CD14-positive monocyte (primary cell): Measurements from ENCODE around the gene MR1. TPM values are rescaled to one million over a fixed set of nuclear protein-coding genes. Genes with fewer than 3 reads are reported as not detected.

Experiments
- DNase-seq, 3 donors: peaks; one replicate each; pipeline ENCODE4 v3.0.0-alpha.2; 2011 to 2022
- H2AFZ ChIP-seq: 2 replicates; pipeline ENCODE4 v1.6.0; 2012; ENCODE audit warnings: mild to moderate bottlenecking, low read depth, low read length, inconsistent platforms; ENCODE audit not compliant: insufficient read depth, poor library complexity, severe bottlenecking
- H3K27ac ChIP-seq, 2 donors: 1 replicate in 1 of 2; 2 replicates in 1 of 2; pipeline ENCODE4 v1.5.1; 2012 to 2013; ENCODE audit warnings: low read length in 2 of 2, control low read depth in 1 of 2, inconsistent platforms in 1 of 2, low read depth in 1 of 2, mild to moderate bottlenecking in 1 of 2
- H3K27me3 ChIP-seq, 2 donors: one replicate each; pipeline versions ENCODE4 v1.6.0 to v1.6.1; 2011 to 2013; ENCODE audit warnings: low read length in 2 of 2; ENCODE audit not compliant: control insufficient read depth in 2 of 2, insufficient read depth in 2 of 2
- H3K36me3 ChIP-seq, 2 donors: replicated peaks in 1 of 2; 1 replicate in 1 of 2; 2 replicates in 1 of 2; pipeline versions ENCODE4 v1.5.1 to v1.6.1; 2012 to 2013; ENCODE audit warnings: low read length in 2 of 2, control low read depth in 1 of 2, inconsistent platforms in 1 of 2, mild to moderate bottlenecking in 1 of 2; ENCODE audit not compliant: insufficient read depth in 2 of 2, control insufficient read depth in 1 of 2
- H3K4me1 ChIP-seq, 2 donors: 1 replicate in 1 of 2; 2 replicates in 1 of 2; pipeline versions ENCODE4 v1.5.1 to v1.6.1; 2012 to 2013; ENCODE audit warnings: low read length in 2 of 2, control low read depth in 1 of 2, inconsistent platforms in 1 of 2, mild to moderate bottlenecking in 1 of 2, moderate library complexity in 1 of 2; ENCODE audit not compliant: insufficient read depth in 2 of 2, control insufficient read depth in 1 of 2
- H3K4me2 ChIP-seq: replicated peaks from 2 replicates; pipeline ENCODE3; 2012; ENCODE audit warnings: low read length, moderate library complexity, mild to moderate bottlenecking; ENCODE audit not compliant: poor library complexity, severe bottlenecking; ENCODE audit errors: extremely low read depth
- H3K4me3 ChIP-seq, 3 experiments: fragments of 200-600 bp in 1 of 3; sonication (generic) in 1 of 3; replicated peaks in 1 of 3; 1 replicate in 2 of 3; 2 replicates in 1 of 3; pipeline ENCODE4 v1.5.1; 2011 to 2013; ENCODE audit warnings: low read length in 3 of 3, mild to moderate bottlenecking in 3 of 3, control low read depth in 2 of 3, low read depth in 2 of 3, inconsistent platforms in 1 of 3, moderate library complexity in 1 of 3
- H3K79me2 ChIP-seq: 2 replicates; pipeline ENCODE4 v1.6.0; 2012; ENCODE audit warnings: mild to moderate bottlenecking, control low read depth, inconsistent platforms, low read length, moderate library complexity; ENCODE audit not compliant: insufficient read depth
- H3K9ac ChIP-seq: 2 replicates; pipeline ENCODE4 v1.6.0; 2017; ENCODE audit warnings: low read length, mild to moderate bottlenecking; ENCODE audit not compliant: insufficient read depth, poor library complexity, severe bottlenecking
- H3K9me3 ChIP-seq, 2 donors: replicated peaks in 1 of 2; 1 replicate in 1 of 2; 2 replicates in 1 of 2; pipeline versions ENCODE4 v1.5.1 to v1.6.1; 2012 to 2013; ENCODE audit warnings: low read length in 2 of 2, control low read depth in 1 of 2; ENCODE audit not compliant: control insufficient read depth in 1 of 2, insufficient read depth in 1 of 2
- H4K20me1 ChIP-seq: 2 replicates; pipeline ENCODE4 v1.6.0; 2012; ENCODE audit warnings: mild to moderate bottlenecking, low read length, control low read depth, moderate library complexity; ENCODE audit not compliant: insufficient read depth
- H3K27ac Mint-ChIP-seq, 7 donors: one replicate each; pipeline ENCODE4 v1.8.0; 2020; ENCODE audit warnings: mild to moderate bottlenecking in 7 of 7, mixed read lengths in 7 of 7, moderate library complexity in 6 of 7, inconsistent platforms in 2 of 7
- H3K27me3 Mint-ChIP-seq, 3 donors: one replicate each; pipeline ENCODE4 v1.8.0; 2021 to 2022; ENCODE audit warnings: low read depth in 3 of 3, mild to moderate bottlenecking in 3 of 3, mixed read lengths in 3 of 3, moderate library complexity in 3 of 3, inconsistent platforms in 1 of 3
- H3K36me3 Mint-ChIP-seq, 2 donors: one replicate each; pipeline ENCODE4 v1.8.0; 2020; ENCODE audit warnings: mixed read lengths in 2 of 2, inconsistent platforms in 1 of 2, mild to moderate bottlenecking in 1 of 2
- H3K4me1 Mint-ChIP-seq: one replicate; pipeline ENCODE4 v1.8.0; 2020; ENCODE audit warnings: mild to moderate bottlenecking, mixed read lengths
- H3K4me3 Mint-ChIP-seq, 2 donors: one replicate each; pipeline ENCODE4 v1.8.0; 2020; ENCODE audit warnings: mild to moderate bottlenecking in 2 of 2, mixed read lengths in 2 of 2, moderate library complexity in 1 of 2
- H3K9me3 Mint-ChIP-seq, 7 donors: one replicate each; pipeline ENCODE4 v1.8.0; 2020 to 2022; ENCODE audit warnings: mixed read lengths in 7 of 7, mild to moderate bottlenecking in 6 of 7, moderate library complexity in 6 of 7, inconsistent platforms in 2 of 7
- CTCF ChIP-seq: fragments of 200-600 bp; IDR thresholded peaks from one replicate; pipeline ENCODE4 v1.8.0; 2022; ENCODE audit warnings: antibody characterized with exemption, mild to moderate bottlenecking
- WGBS: methylation state at CpG from one replicate; pipeline ENCODE4 v1.1.5; 2013; ENCODE audit warnings: missing lambda C conversion rate; ENCODE audit not compliant: insufficient coverage; 5-methylcytosine and 5-hydroxymethylcytosine counted together
- intact Hi-C, 2 donors: fragments of 100-400 bp; cut with micrococcal nuclease; formaldehyde crosslinking; loops; one replicate each; pipeline versions ENCODE4 v1.15.0 to v1.15.1; 2023
- polyA plus RNA-seq, 3 donors: library from polyadenylated mRNA; depleted of rRNA in 1 of 3; unstranded in 2 of 3; stranded (reverse) in 1 of 3; fragments of 300-500 nt in 2 of 3; fragments of >200 nt in 1 of 3; fragmentation: Illumina TruSeq in 2 of 3; gene quantifications; 1 replicate in 2 of 3; 2 replicates in 1 of 3; pipeline ENCODE4 v1.2.3, GENCODE V29; 2012 to 2021

Gene MR1
- polyA plus RNA-seq, 3 donors, result 17.7 to 46.9 (median 40.9) TPM

- Mint-ChIP-seq H3K27ac (peak overlapping the region in 1 of 7 donors; percentile 75), H3K9me3 (peaks cover 0 to 5% (median 2%) of the 10 kb centered on the region in 7 donors), H3K4me1 (peaks cover 23% of the 10 kb centered on the region), H3K27me3 (peaks cover 0 to 2% (median 0%) of the 10 kb centered on the region in 3 donors), H3K36me3 (peaks cover 0 to 2% of the 10 kb centered on the region in 2 donors), H3K4me3 (no peak overlapping the region)
- Histone ChIP-seq H4K20me1 (no peaks in the 10 kb centered on the region), H3K4me2 (no peak overlapping the region), H3K9me3 (peaks cover 0 to 4% of the 10 kb centered on the region in 2 donors), H3K9ac (no peak overlapping the region), H3K4me3 (no peak overlapping the region), H3K27me3 (no peaks in the 10 kb centered on the region), H3K79me2 (no peaks in the 10 kb centered on the region), H2AFZ (no peak overlapping the region), H3K36me3 (no peaks in the 10 kb centered on the region), H3K4me1 (peaks cover 20 to 23% of the 10 kb centered on the region in 2 donors), H3K27ac (peak overlapping the region in 1 of 2 donors; percentile 22)
- intact Hi-C loops, result loop anchor here in 1 of 2 donors (5.0 to 10.0 kb wide), 2 partner anchors 45 to 62 kb away; partner anchors contain the start of gene MR1
- no CpG with 5 or more reads among the region's 4 CpGs for WGBS
- DNase-seq, result no peak
- TF ChIP-seq CTCF, result no peak
These were observed 46.1 kb downstream of the MR1 start for GRCh38 chr1:181079920-181080319.

- H3K4me1 Mint-ChIP-seq, result peaks cover 26% of the 10 kb centered on the region
- TF ChIP-seq CTCF, result no peak
- H3K36me3 Mint-ChIP-seq, result no peaks in the 10 kb centered on the region
- no peak overlapping the region for H2AFZ ChIP-seq
- no peak overlapping the region for H3K4me2 ChIP-seq
- intact Hi-C loops, result loop anchor here in 1 of 2 donors (5.0 to 10.0 kb wide), 2 partner anchors 46 to 62 kb away; partner anchors contain the start of gene MR1
- H4K20me1 ChIP-seq, result no peaks in the 10 kb centered on the region
- H3K27me3 Mint-ChIP-seq, result peaks cover 0 to 2% (median 0%) of the 10 kb centered on the region in 3 donors
- H3K4me3 Mint-ChIP-seq, result no peak overlapping the region
- H3K79me2 ChIP-seq, result no peaks in the 10 kb centered on the region
- peaks cover 0 to 2% (median 0%) of the 10 kb centered on the region in 7 donors for H3K9me3 Mint-ChIP-seq
- H3K27ac ChIP-seq, result peak overlapping the region in 1 of 2 donors; percentile 22
- WGBS, result 25% methylated on average over 3 of the region's 4 CpGs
- DNase-seq, result peak in 2 of 3 donors; percentile 42 to 52
- peak overlapping the region in 4 of 7 donors; percentile 53 to 75 (median 64) for H3K27ac Mint-ChIP-seq
- peaks cover 20 to 27% of the 10 kb centered on the region in 2 donors for H3K4me1 ChIP-seq
- H3K27me3 ChIP-seq, result no peaks in the 10 kb centered on the region
- H3K9me3 ChIP-seq, result no peaks in the 10 kb centered on the region
- H3K36me3 ChIP-seq, result no peaks in the 10 kb centered on the region
- no peak overlapping the region for H3K4me3 ChIP-seq
- no peak overlapping the region for H3K9ac ChIP-seq
These were observed 46.8 kb downstream of the MR1 start for GRCh38 chr1:181080556-181080955.
